DMS53 treated with DMSO at 0.1 percent for 48 hours (cell line): ENCODE measurements around the gene NFATC4.
"Not testable (repeated sequence)": the region's sequence is repeated elsewhere in the genome, so short reads cannot be mapped to it uniquely, and the experiment has no call there.

Experiments
- DNase-seq: peaks from one replicate; lab custom pipeline; 2025; ENCODE audit not compliant: unreplicated experiment; lab: John Stamatoyannopoulos, UW

The NFATC4 gene

GRCh38 chr14:24366721-24367513 is 1.1 kb upstream of the NFATC4 start:
- peak; percentile 97 for DNase-seq

- no peak for DNase-seq
Measured at GRCh38 chr14:24368212-24368561, 203 bp downstream of the NFATC4 start.

GRCh38 chr14:24368562-24369252 is 723 bp downstream of the NFATC4 start:
- DNase-seq = no peak

- DNase-seq = no peak
Measured at GRCh38 chr14:24369463-24369862, 1.5 kb downstream of the NFATC4 start.

- DNase-seq = no peak
Measured at GRCh38 chr14:24369907-24370687, 2.1 kb downstream of the NFATC4 start.

GRCh38 chr14:24370748-24371147 is 2.8 kb downstream of the NFATC4 start:
- no peak for DNase-seq

- DNase-seq = not testable (repeated sequence)
Measured at GRCh38 chr14:24371605-24372004, 3.6 kb downstream of the NFATC4 start.

GRCh38 chr14:24372701-24373416 is 4.9 kb downstream of the NFATC4 start:
- DNase-seq = no peak

- no peak for DNase-seq
Measured at GRCh38 chr14:24376448-24377070, 8.6 kb downstream of the NFATC4 start.

GRCh38 chr14:24377126-24377525 is 9.1 kb downstream of the NFATC4 start:
- no peak for DNase-seq

GRCh38 chr14:24377657-24378056 is 9.7 kb downstream of the NFATC4 start:
- peak; percentile 14 for DNase-seq

GRCh38 chr14:24378327-24378726 is 10.3 kb downstream of the NFATC4 start:
- no peak for DNase-seq

GRCh38 chr14:24378981-24379906 is 11.3 kb downstream of the NFATC4 start:
- no peak for DNase-seq

GRCh38 chr14:24379907-24380730 is 12.1 kb downstream of the NFATC4 start:
- DNase-seq = no peak

GRCh38 chr14:24381363-24382063 is 13.5 kb downstream of the NFATC4 start:
- no peak for DNase-seq

GRCh38 chr14:24382064-24382371 is 14.0 kb downstream of the NFATC4 start:
- no peak for DNase-seq

GRCh38 chr14:24384169-24384568 is 16.2 kb downstream of the NFATC4 start:
- no peak for DNase-seq

- no peak for DNase-seq
Measured at GRCh38 chr14:24385524-24385923, 17.5 kb downstream of the NFATC4 start.
